ENCODE measurements around the gene RNF183. TPM values are rescaled to one million over a fixed set of nuclear protein-coding genes. Genes with fewer than 3 reads are reported as not detected.

The RNF183 gene
- total RNA-seq, 1 donor from 2014 or later = not detected

DNA sequence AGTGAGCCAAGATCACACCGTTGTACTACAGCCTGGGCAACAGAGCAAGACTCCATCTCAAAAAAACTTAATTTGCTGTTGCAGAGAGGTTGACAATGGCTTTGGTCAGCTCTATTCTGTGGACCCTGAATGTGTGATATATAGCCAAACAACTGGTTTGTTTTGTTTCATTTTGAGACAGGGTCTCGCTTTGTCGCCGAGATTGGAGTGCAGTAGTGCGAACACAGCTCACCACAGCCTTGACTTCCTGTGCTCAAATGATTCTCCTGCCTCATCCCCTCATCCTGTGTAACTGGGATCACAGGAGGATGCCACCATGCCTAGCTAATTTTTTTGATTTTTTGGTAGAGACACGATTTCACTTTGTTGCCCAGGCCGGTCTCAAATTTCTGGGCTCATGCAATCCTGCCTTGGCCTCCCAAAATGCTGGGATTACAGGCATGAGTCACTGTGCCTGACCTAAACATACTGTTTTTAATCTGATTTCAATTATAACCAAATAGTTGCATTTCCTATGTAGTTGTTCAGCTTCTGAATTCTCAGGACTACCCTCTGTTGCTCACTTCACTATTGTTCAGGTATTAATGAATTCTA is 9.8 kb downstream of the RNF183 start:
- Mint-ChIP-seq H3K4me1 (ENCODE audit: unreplicated experiment) (no peaks in the 10 kb centered on the region), H3K27ac (ENCODE audit: unreplicated experiment) (no peak overlapping the region)

DNA sequence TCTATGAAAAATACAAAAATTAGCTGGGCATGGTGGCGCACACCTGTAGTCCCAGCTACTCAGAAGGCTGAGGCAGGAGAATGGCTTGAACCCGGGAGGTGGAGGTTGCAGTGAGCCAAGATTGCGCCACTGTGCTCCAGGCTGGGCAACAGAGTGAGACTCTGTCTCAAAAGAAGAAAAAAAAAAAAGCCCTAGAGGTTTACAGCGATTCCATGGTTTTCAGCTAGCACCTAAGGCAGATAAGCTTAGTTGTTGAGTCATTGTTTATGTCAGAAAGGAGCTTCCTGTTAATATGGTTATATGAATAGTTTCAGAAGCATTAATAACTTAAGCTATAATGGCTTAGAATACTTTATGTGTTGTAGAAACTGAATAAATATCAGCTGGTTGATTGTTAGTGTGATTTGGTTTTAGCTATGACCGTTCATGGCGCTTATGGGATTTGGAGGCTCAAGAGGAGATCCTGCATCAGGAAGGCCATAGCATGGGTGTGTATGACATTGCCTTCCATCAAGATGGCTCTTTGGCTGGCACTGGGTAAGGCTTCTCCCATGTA is 13.0 kb downstream of the RNF183 start:
- Mint-ChIP-seq H3K27ac (ENCODE audit: unreplicated experiment) (no peak overlapping the region), H3K4me3 (ENCODE audit: unreplicated experiment) (no peak overlapping the region), H3K4me1 (ENCODE audit: unreplicated experiment) (no peaks in the 10 kb centered on the region), H3K27me3 (ENCODE audit: unreplicated experiment) (no peaks in the 10 kb centered on the region), H3K36me3 (ENCODE audit: unreplicated experiment) (peaks cover 61% of the 10 kb centered on the region), H3K9me3 (ENCODE audit: unreplicated experiment) (no peaks in the 10 kb centered on the region)
- TF ChIP-seq, protein P1, sequence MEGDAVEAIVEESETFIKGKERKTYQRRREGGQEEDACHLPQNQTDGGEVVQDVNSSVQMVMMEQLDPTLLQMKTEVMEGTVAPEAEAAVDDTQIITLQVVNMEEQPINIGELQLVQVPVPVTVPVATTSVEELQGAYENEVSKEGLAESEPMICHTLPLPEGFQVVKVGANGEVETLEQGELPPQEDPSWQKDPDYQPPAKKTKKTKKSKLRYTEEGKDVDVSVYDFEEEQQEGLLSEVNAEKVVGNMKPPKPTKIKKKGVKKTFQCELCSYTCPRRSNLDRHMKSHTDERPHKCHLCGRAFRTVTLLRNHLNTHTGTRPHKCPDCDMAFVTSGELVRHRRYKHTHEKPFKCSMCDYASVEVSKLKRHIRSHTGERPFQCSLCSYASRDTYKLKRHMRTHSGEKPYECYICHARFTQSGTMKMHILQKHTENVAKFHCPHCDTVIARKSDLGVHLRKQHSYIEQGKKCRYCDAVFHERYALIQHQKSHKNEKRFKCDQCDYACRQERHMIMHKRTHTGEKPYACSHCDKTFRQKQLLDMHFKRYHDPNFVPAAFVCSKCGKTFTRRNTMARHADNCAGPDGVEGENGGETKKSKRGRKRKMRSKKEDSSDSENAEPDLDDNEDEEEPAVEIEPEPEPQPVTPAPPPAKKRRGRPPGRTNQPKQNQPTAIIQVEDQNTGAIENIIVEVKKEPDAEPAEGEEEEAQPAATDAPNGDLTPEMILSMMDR (IDR thresholded peaks at IDR 0.05) = no peak
- DNase-seq (ENCODE audit: extremely low spot score, unreplicated experiment) = no peak

More for the DNA sequence above, 9.8 kb downstream of the RNF183 start:
- DNase-seq (ENCODE audit: extremely low spot score, unreplicated experiment) = no peak
- no peak overlapping the region for H3K4me3 Mint-ChIP-seq (ENCODE audit: unreplicated experiment)
- TF ChIP-seq, protein P1 (IDR thresholded peaks at IDR 0.05) = no peak
- H3K36me3 Mint-ChIP-seq (ENCODE audit: unreplicated experiment) = peaks cover 42% of the 10 kb centered on the region
- no peaks in the 10 kb centered on the region for H3K27me3 Mint-ChIP-seq (ENCODE audit: unreplicated experiment)
- H3K9me3 Mint-ChIP-seq (ENCODE audit: unreplicated experiment) = no peaks in the 10 kb centered on the region

DNA sequence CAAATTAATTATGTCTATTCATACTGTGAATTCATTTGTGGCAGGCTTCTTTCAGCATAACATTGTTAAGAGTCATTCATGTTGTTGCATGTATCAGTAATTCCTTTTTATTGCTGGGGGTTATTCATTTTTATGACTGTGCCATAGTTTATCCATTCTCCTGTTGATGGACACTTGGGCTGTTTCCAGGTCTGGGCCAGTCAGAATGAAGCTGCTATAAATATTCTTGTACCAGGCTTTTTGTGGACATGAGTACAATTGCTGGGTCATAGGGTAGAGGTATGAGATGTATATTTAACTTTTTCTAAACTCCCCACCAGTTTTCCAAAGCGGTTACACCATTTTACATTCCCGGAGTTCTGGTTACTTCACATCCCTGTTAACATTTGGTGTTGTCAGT is 14.1 kb downstream of the RNF183 start:
- Mint-ChIP-seq H3K4me3 (ENCODE audit: unreplicated experiment) (no peak overlapping the region), H3K36me3 (ENCODE audit: unreplicated experiment) (peaks cover 70% of the 10 kb centered on the region), H3K27ac (ENCODE audit: unreplicated experiment) (no peak overlapping the region), H3K9me3 (ENCODE audit: unreplicated experiment) (no peaks in the 10 kb centered on the region), H3K4me1 (ENCODE audit: unreplicated experiment) (no peaks in the 10 kb centered on the region), H3K27me3 (ENCODE audit: unreplicated experiment) (no peaks in the 10 kb centered on the region)
- no peak for DNase-seq (ENCODE audit: extremely low spot score, unreplicated experiment)
- TF ChIP-seq, protein P1 (IDR thresholded peaks at IDR 0.05) = no peak

DNA sequence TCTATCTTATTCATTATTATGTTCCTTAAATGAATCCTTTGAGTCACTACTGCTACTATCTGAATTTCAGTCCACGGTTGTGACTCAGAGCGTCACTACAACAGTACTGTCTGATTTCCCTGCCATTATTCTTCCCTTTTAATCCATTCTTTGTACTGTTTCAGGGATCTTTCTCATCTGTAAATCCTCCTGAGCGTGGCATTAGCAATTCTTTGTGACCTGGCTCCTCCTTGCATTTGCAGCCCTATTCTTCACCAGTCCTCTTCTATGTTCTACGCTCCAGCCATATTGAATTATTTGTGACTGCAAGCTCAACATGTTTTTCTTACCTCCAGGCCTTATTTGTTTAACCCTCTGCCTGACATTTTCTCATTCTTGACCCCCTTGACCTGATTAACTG is 21.8 kb downstream of the RNF183 start:
- Mint-ChIP-seq H3K36me3 (ENCODE audit: unreplicated experiment) (peaks cover 54% of the 10 kb centered on the region), H3K4me1 (ENCODE audit: unreplicated experiment) (peaks cover 4% of the 10 kb centered on the region), H3K4me3 (ENCODE audit: unreplicated experiment) (no peak overlapping the region), H3K27me3 (ENCODE audit: unreplicated experiment) (no peaks in the 10 kb centered on the region), H3K27ac (ENCODE audit: unreplicated experiment) (no peak overlapping the region), H3K9me3 (ENCODE audit: unreplicated experiment) (no peaks in the 10 kb centered on the region)
- no peak for DNase-seq (ENCODE audit: extremely low spot score, unreplicated experiment)
- TF ChIP-seq, protein P1 (IDR thresholded peaks at IDR 0.05) = no peak

DNA sequence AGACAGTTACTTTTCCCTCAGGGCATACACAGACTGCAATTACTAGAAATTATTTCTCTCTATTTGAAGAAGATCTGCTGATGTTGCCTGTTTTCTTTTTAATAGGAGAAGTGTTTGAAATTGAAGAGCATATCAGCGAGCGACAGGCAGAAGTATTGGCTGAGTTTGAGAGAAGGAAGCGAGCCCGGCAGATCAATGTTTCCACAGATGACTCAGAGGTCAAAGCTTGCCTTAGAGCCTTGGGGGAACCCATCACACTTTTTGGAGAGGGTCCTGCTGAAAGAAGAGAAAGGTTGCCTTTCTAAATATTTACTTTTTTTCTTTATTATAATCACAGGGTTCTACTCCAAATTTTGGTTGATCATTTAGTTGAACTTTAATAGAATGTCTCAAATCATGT is 24.3 kb downstream of the RNF183 start:
- Mint-ChIP-seq H3K27me3 (ENCODE audit: unreplicated experiment) (no peaks in the 10 kb centered on the region), H3K4me3 (ENCODE audit: unreplicated experiment) (no peak overlapping the region), H3K36me3 (ENCODE audit: unreplicated experiment) (peaks cover 40% of the 10 kb centered on the region), H3K9me3 (ENCODE audit: unreplicated experiment) (no peaks in the 10 kb centered on the region), H3K4me1 (ENCODE audit: unreplicated experiment) (peaks cover 10% of the 10 kb centered on the region), H3K27ac (ENCODE audit: unreplicated experiment) (no peak overlapping the region)
- no peak for DNase-seq (ENCODE audit: extremely low spot score, unreplicated experiment)
- TF ChIP-seq, protein P1 (IDR thresholded peaks at IDR 0.05) = no peak
